Endodermal cell (in vitro differentiated cells): ENCODE measurements around the gene GOLGA6D. TPM values are rescaled to one million over a fixed set of nuclear protein-coding genes. Genes with fewer than 3 reads are reported as not detected.
"Not testable (repeated sequence)": the region's sequence is repeated elsewhere in the genome, so short reads cannot be mapped to it uniquely, and the experiment has no call there.

ENCODE experiments used
- DNase-seq: peaks from one replicate; pipeline ENCODE4 v3.0.0-alpha.2; 2017
- H3K27ac ChIP-seq: 2 replicates; pipeline ENCODE4 v1.5.1; 2013; ENCODE audit warnings: mild to moderate bottlenecking, low read depth, low read length, moderate library complexity
- H3K27me3 ChIP-seq: 2 replicates; pipeline ENCODE4 v1.6.1; 2013; ENCODE audit warnings: mild to moderate bottlenecking, low read length, moderate library complexity; ENCODE audit not compliant: insufficient read depth, control insufficient read depth, poor library complexity, severe bottlenecking
- H3K36me3 ChIP-seq: 2 replicates; pipeline ENCODE4 v1.7.0; 2013; ENCODE audit warnings: mild to moderate bottlenecking, low read length, moderate library complexity; ENCODE audit not compliant: control insufficient read depth, insufficient read depth
- H3K4me1 ChIP-seq: one replicate; pipeline ENCODE4 v1.7.0; 2013; ENCODE audit warnings: low read length; ENCODE audit not compliant: control insufficient read depth, insufficient read depth
- H3K4me3 ChIP-seq: 2 replicates; pipeline ENCODE4 v1.5.1; 2013; ENCODE audit warnings: mild to moderate bottlenecking, low read length, moderate library complexity
- H3K9ac ChIP-seq: 2 replicates; pipeline ENCODE4 v1.6.1; 2013; ENCODE audit warnings: mild to moderate bottlenecking, low read length, moderate library complexity; ENCODE audit not compliant: poor library complexity, severe bottlenecking; ENCODE audit errors: extremely low read depth
- H3K9me3 ChIP-seq: 2 replicates; pipeline ENCODE4 v1.6.1; 2013; ENCODE audit warnings: mild to moderate bottlenecking, low read length, moderate library complexity; ENCODE audit not compliant: control insufficient read depth
- H3K27ac Mint-ChIP-seq: 2 replicates; pipeline ENCODE4 v1.8.0; 2020; ENCODE audit warnings: mixed read lengths
- H3K27me3 Mint-ChIP-seq: 2 replicates; pipeline ENCODE4 v1.8.0; 2021; ENCODE audit warnings: mild to moderate bottlenecking, mixed read lengths; ENCODE audit not compliant: insufficient read depth
- H3K36me3 Mint-ChIP-seq: 2 replicates; pipeline ENCODE4 v1.8.0; 2020; ENCODE audit warnings: low read depth, mixed read lengths
- H3K4me1 Mint-ChIP-seq: 2 replicates; pipeline ENCODE4 v1.8.0; 2020; ENCODE audit warnings: mixed read lengths
- H3K4me3 Mint-ChIP-seq: 2 replicates; pipeline ENCODE4 v1.8.0; 2020; ENCODE audit warnings: mild to moderate bottlenecking, moderate library complexity, mixed read lengths
- H3K9me3 Mint-ChIP-seq: 2 replicates; pipeline ENCODE4 v1.8.0; 2020; ENCODE audit warnings: mild to moderate bottlenecking, mixed read lengths
- WGBS, 2 experiments: methylation state at CpG; one replicate each; pipeline versions ENCODE4 v1.1.5 to v1.1.7; 2013; ENCODE audit warnings: missing lambda C conversion rate in 2 of 2, mixed read lengths in 1 of 2; ENCODE audit not compliant: insufficient coverage in 1 of 2, insufficient read length in 1 of 2; 5-methylcytosine and 5-hydroxymethylcytosine counted together
- total RNA-seq, 2 donors: library from RNA; stranded (reverse); fragmentation: NEBNext Ultra II Directional in 1 of 2; extraction: Animal tissue kit (Norgen Biotek cat#: 25700) in 1 of 2; gene quantifications; 2 replicates in 1 of 2; 3 replicates in 1 of 2; pipeline ENCODE4 v1.2.1, GENCODE V29; 2021
- TF ChIP-seq, protein P1 (sequence below): fragments of 200-600 bp; sonication (generic); conservative IDR thresholded peaks from 2 replicates; pipeline ENCODE4 v1.5.0; 2021; ENCODE audit warnings: antibody characterized with exemption, mild to moderate bottlenecking

Gene GOLGA6D
- total RNA-seq, 2 donors from 2014 or later, result 0.11 to 0.24 TPM

DNA sequence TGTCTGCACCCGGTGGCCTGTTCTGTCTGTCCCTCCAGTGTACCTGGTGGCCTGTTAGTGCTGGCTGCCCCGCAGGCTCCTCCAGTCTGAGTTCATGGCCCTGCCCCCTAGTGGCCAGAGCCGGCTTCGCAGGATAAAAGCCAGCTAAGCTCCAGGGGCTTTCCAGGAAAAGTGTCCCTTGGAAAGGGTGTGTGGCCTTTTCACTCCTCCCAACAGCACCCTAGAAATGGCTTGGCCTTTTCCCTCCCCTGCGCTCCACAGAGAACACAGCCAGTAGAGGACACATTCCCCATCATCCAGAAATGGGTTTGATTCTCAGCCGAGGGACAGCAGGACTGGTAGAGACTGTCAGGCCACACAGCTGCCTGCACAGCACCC is 16.7 kb downstream of the GOLGA6D start:
- not testable (repeated sequence) for H3K36me3 Mint-ChIP-seq, H3K9me3 ChIP-seq, H3K27me3 ChIP-seq, H3K4me3 ChIP-seq, H3K27me3 Mint-ChIP-seq, H3K4me1 ChIP-seq, H3K36me3 ChIP-seq, H3K4me3 Mint-ChIP-seq, H3K27ac ChIP-seq, H3K9me3 Mint-ChIP-seq, H3K27ac Mint-ChIP-seq, H3K9ac ChIP-seq, H3K4me1 Mint-ChIP-seq
- TF ChIP-seq, protein P1, sequence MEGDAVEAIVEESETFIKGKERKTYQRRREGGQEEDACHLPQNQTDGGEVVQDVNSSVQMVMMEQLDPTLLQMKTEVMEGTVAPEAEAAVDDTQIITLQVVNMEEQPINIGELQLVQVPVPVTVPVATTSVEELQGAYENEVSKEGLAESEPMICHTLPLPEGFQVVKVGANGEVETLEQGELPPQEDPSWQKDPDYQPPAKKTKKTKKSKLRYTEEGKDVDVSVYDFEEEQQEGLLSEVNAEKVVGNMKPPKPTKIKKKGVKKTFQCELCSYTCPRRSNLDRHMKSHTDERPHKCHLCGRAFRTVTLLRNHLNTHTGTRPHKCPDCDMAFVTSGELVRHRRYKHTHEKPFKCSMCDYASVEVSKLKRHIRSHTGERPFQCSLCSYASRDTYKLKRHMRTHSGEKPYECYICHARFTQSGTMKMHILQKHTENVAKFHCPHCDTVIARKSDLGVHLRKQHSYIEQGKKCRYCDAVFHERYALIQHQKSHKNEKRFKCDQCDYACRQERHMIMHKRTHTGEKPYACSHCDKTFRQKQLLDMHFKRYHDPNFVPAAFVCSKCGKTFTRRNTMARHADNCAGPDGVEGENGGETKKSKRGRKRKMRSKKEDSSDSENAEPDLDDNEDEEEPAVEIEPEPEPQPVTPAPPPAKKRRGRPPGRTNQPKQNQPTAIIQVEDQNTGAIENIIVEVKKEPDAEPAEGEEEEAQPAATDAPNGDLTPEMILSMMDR, result peak; percentile 74
- DNase-seq, result peak; percentile 44
- 9% methylated on average over 2 of the region's 6 CpGs; no CpG with 5 or more reads in 1 of the 2 experiments for WGBS, 2 experiments

DNA sequence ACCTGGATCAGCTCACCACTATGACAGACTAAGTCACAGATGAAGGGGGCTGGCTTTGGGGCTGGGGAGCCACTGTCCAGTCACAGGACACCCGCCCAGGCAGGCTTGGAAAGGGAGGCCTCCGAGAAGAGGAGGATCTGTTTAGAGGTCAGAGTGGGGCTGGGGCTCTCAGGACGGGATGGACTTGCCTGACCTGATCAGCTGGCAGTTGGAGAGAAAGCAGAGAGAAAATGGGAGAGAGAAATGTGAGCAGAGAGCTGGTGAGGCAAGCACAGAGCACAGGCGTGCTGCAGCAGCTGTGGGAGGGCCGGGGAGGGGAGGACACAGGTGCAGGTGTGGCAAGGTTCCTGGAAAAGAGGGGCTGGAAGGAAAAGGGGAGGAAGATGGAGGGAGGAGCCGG is 17.4 kb downstream of the GOLGA6D start:
- not testable (repeated sequence) for H3K9me3 ChIP-seq, H3K4me3 Mint-ChIP-seq, H3K9ac ChIP-seq, H3K9me3 Mint-ChIP-seq, H3K27me3 ChIP-seq, H3K4me3 ChIP-seq, H3K4me1 ChIP-seq, H3K27ac ChIP-seq, H3K36me3 Mint-ChIP-seq, H3K27me3 Mint-ChIP-seq, H3K36me3 ChIP-seq, H3K27ac Mint-ChIP-seq, H3K4me1 Mint-ChIP-seq
- 70 to 88% methylated on average over 3 to 5 of the region's 6 CpGs for WGBS, 2 experiments
- peak; percentile 40 for DNase-seq

DNA sequence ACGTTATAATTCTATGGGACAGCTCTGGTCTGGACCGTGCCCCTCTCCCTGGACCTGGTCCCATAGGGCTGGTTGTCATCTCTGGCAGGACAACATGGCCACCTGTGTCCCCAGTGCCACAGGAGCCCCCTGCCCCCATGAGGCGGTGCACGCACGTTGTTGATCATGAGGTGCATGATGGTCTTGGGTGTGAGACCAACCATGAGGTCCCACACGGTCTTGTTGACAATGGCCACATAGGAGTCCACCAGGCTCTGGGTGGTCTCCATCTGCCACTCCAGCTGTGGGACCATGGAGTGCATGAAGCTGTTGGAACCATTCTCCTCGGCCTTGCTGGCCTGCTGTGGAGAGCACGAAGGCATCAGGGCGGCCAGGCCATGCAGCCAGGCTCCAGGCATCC is 19.7 kb downstream of the GOLGA6D start:
- H3K27me3 Mint-ChIP-seq, result no peaks in the 10 kb centered on the region
- 91% methylated on average over 9 of the region's 9 CpGs; no CpG with 5 or more reads in 1 of the 2 experiments for WGBS, 2 experiments
- no peaks in the 10 kb centered on the region for H3K36me3 ChIP-seq
- no peaks in the 10 kb centered on the region for H3K9me3 ChIP-seq
- DNase-seq, result peak; percentile 32
- H3K27ac Mint-ChIP-seq, result no peak overlapping the region
- no peaks in the 10 kb centered on the region for H3K4me1 Mint-ChIP-seq
- no peaks in the 10 kb centered on the region for H3K27me3 ChIP-seq
- H3K36me3 Mint-ChIP-seq, result no peaks in the 10 kb centered on the region
- no peak overlapping the region for H3K9ac ChIP-seq
- H3K27ac ChIP-seq, result no peak overlapping the region
- no peaks in the 10 kb centered on the region for H3K9me3 Mint-ChIP-seq
- H3K4me3 Mint-ChIP-seq, result no peak overlapping the region
- no peak overlapping the region for H3K4me3 ChIP-seq
- TF ChIP-seq, protein P1, result no peak
- H3K4me1 ChIP-seq, result no peaks in the 10 kb centered on the region

DNA sequence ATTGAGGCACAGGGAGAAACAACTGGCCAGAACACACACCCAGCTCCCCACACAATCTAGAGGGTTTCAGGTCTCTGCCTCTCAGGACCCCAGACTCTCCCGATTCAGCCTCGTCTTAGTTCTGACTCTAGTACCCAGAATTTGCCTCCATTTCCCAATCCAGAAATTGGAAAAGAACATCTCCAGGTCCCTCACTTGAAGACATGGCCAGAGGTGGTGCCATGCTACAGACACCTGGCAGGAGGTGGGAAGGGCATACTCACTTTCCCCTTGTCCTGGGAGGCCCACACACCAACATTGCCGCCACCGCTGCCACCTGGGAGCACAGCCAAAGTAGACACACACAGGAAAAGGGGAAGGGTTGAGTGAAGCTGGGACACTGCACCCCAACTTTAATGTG is 20.1 kb downstream of the GOLGA6D start:
- peak; percentile 15 for DNase-seq
- H3K9me3 Mint-ChIP-seq, H3K9me3 ChIP-seq, H3K27ac Mint-ChIP-seq, H3K36me3 Mint-ChIP-seq, H3K27ac ChIP-seq, H3K4me1 Mint-ChIP-seq, H3K27me3 ChIP-seq, H3K4me1 ChIP-seq, H3K27me3 Mint-ChIP-seq, H3K9ac ChIP-seq, H3K4me3 Mint-ChIP-seq, H3K4me3 ChIP-seq, H3K36me3 ChIP-seq: not testable (repeated sequence)
- WGBS, 2 experiments, result 91 to 94% methylated on average over 2 to 4 of the region's 4 CpGs
